Hindlimb muscle (tissue), 1 donor: ENCODE data around the gene KRR1. TPM values are rescaled to one million over a fixed set of nuclear protein-coding genes. Genes with fewer than 3 reads are reported as not detected.
"Not testable (repeated sequence)": the region's sequence is repeated elsewhere in the genome, so short reads cannot be mapped to it uniquely, and the experiment has no call there.

ENCODE experiments used
- DNase-seq: peaks from one replicate; pipeline ENCODE4 v3.0.0-alpha.2; 2013
- polyA plus RNA-seq: library from polyadenylated mRNA; unstranded; fragments of 120-200 nt; gene quantifications from one replicate; pipeline ENCODE4 v1.2.1, GENCODE V29; 2013; ENCODE audit not compliant: insufficient read length

KRR1 gene
- polyA plus RNA-seq, 1 donor = 50.1 TPM

DNA sequence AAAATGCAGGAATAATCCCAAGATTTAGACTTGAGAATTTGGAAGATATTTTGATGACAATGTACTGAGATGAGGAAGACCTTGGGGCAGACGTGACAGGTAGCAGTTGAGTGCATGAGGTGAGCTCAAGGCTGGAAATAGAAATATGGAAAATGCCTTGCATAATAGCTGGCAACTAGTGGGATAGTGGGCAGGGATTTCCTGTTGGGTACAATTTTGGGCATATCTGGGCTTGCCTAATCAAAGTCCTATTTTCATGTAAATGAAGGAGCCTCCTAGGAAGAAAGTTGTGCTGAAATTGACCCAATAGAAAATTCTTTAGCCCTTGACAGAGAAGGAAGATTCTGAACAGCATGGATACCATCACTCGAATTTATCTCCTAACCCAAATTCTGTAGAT is 37.3 kb downstream of the KRR1 start:
- no peak for DNase-seq

DNA sequence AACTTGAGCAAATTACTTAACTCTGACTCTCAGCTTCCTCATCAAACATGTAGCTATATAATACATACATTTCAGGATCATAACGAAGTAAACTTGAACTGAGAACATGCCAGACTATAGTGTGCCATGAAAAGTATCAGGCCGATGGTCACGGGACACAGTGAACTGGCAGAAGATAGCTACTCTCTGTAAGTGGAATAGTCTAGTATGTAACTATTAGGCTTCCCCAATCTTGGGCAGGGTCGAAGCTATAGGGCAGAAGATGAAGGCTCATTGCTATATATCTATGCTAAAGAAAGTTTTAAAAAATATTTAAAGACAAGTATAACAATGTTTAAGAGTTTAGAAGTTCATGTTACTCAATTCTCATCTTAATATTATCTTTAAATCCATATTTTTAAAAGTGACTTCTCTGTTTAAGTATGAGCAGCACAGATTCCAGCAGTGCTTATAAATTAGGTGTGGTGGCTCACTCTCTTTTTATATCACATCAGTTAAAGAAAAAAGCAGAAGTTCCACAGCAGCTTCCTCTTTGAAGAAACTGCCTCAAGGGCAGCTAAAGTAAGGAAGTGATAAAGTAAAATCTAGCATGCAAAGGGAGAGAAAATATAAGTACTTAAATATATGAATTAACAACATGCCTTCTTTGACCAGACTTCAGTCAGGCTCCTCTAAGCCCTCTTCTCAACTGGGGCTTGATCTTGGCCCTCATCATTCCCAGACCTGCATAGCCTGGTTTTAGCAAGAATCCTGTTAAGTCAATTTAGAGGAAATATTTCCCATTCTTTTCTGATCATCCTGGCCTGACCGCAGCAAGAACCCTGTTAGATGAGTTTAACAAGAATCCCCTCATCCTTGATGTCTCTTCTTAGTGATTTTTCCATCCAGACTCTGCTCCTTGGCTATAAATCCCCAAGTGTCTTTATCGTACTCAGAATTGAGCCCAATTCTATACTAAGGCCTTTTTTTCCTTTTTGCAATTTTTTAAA is 39.2 kb downstream of the KRR1 start:
- no peak for DNase-seq

DNA sequence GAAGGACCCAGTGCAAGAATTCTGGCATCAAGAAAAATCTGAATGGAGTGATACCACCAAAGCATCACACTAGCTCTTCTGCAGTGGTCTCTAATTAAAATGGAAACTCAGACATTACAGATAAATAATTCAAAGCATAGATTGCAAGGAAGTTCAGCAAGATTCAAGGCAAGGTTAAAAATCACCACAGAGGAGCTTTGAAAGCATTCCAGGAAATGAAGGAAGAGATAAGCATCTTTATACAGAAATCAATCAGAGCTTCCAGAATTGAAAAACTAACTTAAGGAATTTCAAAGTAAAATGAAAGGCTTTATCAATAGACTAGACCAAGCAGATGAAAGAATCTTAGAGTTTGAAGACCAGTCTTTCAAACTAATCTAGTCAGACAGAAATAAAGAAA is 51.2 kb downstream of the KRR1 start:
- no peak for DNase-seq

DNA sequence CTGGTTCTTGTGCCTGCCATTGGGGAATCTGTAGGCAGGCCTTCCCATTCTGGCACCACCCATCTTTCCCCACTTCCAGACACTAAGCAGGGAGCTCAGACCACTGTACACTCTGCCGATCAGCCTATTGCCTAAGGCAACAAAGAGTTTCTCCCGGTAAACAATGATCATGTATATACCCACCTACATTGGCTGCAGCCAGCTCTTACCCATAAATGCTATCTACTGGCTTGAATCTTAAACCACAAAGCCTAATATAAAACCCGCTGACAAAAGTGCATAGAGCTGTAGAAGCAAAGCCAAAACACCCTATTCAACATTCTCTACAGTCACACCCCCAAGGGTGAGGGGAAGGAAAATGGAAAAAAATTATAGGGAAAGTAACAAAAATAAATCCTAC is 51.7 kb downstream of the KRR1 start:
- no peak for DNase-seq

DNA sequence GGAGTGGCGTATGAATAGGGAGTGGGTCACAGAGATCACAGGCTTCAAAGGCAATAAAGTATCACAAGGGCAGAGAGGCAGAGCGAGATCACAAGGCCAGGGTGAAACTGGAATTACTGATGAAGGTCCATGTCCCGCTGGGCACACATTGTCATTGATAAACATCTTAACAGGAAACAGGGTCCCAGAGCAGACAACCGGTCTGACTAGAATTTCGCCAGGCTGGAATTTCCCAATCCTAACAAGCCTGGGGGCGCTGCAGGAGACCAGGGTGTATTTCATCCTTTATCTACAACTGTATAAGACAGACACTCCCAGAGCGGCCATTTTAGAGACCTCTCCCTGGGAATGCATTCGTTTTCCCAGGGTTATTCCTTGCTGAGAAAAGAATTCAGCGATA is 53.5 kb downstream of the KRR1 start:
- not testable (repeated sequence) for DNase-seq

DNA sequence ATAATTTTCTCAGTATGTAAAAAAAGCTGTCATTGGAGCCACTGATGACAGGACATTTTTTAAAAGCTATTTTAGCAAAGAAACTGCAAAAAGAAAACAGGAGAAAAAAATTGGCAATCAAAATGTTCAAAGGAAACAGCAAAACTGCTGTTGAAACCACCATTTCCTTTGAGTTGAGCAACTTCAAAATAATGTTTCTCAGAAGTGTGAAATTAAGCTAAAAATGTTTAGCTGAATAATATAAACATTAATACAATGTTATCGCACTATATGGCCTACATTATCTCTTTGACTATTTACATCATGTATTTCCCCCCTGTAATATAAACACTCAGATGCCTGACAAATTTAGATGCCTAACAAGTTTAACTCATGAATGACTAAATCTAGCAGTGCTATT is 54.2 kb downstream of the KRR1 start:
- no peak for DNase-seq

DNA sequence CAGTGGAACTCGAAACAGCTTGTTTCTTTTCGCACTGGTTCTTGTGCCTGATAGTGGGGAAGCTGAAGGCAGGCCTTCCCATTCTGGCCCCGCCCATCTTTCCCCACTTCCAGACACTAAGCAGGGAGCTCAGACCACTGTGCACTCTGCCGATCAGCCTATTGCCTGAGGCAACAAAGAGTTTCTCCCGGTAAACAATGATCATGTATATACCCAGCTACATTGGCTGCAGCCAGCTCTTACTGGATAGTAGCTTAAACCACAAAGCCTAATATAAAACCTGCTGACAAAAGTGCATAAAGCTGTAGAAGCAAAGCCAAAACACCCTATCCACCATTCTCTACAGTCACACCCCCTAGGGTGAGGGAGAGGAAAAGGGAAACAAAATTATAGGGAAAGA is 55.6 kb downstream of the KRR1 start:
- no peak for DNase-seq

DNA sequence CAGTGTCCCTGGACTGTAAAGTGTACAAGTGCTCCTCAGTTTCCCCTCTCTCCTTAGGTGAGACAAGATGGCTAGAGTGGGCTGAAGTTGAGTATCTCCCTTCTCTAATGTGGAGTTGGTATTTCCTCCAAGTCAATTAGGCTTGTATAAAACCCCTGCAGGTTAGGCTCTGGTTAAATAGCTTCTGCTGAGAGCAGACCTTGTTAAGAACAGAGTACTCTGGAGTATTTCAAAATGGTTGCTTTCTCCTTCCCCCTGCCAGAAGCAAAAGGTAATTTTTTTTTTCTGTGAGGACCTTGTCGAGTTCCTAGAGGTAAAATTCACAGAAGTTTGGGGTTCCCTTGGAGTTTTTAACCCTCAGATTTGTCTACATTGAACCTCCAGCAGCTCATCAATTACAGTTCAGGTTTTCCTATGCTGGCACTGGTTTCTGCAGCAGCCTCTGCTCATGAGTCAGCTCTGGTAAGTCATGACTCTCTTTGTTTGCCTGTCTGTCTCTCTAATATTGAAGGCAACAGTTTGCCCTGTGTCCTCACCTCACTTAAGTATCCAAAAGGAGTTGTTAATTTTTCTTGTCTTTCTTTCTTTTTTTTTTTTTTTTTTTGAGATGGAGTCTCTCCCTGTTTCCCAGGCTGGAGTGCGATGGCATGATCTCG is 58.6 kb downstream of the KRR1 start:
- DNase-seq = no peak

DNA sequence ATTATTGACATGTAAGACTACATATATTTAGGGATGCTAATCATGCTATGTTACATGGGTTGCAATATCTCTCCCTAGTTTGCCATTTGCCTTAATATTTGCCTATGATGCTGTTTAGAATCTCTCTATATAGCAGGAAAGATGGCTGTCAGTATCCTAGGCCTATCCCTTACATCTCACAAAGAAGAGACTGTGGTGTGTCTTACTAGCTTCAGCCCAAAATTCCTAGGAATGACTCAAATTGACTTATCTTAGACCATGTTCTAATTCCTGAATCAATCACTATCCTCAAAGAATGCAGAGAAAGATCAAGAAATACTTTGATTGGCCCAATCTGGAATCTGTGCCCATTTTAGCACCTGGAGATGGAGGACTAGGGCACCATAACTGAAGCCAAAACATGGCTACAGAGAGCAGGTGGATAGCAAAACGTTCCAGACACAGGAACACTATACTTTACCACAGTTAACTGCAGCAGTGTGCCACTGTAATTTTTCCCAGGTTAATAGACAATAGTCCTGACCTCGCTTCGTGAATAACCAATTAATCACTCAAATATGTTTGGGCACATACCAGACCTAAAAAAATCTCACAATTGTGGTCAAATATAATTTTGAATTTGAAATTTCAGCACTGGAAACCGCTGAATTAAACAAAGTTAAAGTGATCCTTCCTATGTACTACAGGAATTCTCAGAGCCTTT is 63.6 kb downstream of the KRR1 start:
- DNase-seq = no peak

DNA sequence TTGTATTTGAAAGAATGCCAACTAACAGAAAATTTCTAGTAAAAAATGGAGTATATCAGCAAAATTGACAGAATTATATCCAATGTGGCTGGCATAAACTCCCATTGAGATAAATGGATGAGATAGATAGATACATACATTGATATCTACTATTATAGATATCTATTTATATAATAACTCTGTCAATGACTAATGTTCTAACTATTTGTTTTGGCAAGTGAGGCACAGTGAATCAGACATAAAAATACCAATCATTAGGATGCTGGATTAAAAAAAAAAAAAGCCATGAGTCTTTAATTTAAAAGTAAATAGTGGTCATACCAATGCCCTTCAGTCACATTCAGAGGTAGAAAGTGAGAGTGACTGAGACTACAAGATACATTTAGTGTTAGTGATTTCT is 64.6 kb downstream of the KRR1 start:
- no peak for DNase-seq

DNA sequence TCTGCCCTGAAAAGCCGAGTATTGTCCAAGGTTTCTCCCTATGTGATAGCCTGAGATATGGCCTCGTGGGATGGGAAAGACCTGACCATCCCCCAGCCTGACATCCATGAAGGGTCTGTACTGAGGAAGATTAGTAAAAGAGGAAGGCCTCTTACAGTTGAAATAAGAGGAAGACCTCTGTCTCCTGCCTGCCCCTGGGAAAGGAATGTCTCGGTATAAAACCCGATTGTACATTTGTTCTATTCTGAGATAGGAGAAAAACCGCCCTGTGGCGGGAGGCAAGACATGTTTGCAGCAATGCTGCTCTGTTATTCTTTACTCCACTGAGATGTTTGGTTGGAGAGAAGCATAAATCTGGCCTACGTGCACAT is 66.3 kb downstream of the KRR1 start:
- DNase-seq = not testable (repeated sequence)

DNA sequence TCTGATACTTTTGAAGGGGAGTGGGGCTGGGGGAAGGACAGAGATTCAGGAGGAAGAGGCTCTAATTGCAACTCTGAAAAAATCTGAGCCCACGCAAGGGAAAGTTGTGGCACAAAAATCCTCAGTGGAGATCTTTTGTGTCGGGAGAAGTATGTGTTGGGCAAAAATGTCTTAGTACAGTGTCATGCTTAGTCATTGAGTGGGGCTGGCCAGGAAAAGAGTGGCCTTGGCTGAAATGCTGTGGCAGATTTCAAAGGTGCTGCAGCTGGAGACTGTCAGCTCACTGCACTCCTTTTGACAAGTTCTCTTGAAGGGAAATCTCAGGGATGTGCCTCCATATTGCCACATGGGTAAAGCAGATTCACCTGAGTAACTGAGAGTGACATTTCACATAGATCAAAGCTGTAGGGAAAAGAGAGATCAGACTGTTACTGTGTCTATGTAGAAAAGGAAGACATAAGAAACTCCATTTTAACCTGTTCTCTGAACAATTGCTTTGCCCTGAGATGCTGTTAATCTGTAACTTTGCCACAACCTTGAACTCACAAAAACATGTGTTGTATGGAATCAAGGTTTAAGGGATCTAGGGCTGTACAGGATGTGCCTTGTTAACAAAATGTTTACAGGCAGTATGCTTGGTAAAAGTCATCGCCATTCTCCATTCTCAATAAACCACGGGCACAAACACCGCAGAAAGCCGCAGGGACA is 66.8 kb downstream of the KRR1 start:
- DNase-seq = no peak

DNA sequence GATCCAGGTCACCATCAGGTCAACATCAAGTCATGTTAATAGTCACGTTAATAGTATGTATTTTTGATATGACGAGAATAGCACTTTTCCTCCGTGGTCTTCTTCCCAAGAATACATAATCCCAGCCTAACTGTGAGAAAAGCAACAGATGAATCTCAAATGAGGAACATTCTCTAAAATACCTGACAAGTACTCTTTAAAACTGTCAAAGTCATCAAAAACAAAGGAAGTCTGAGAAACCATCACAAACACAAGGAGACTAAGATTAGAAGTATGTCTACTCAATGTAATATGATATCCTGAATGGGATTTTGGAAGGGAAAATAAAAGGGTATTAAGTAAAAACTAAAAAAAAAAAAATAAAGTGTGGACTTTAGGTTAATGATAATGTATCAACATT is 67.7 kb downstream of the KRR1 start:
- no peak for DNase-seq

DNA sequence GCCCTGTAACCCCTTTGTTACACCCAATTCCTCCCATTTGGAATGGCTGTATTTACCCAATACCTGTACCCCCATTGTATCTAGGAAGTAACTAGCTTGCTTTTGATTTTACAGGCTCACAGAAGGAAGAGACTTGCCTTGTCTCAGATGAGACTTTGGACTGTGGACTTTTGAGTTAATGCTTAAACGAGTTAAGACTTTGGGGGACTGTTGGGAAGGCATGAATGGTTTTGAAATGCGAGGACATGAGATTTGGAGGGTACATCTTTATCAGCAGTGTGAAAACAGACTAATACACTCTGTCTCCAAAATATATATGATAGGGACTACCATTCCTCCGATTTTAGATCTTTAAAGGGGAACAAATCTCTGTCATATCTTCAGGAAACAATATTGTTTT is 69.0 kb downstream of the KRR1 start:
- DNase-seq = not testable (repeated sequence)

DNA sequence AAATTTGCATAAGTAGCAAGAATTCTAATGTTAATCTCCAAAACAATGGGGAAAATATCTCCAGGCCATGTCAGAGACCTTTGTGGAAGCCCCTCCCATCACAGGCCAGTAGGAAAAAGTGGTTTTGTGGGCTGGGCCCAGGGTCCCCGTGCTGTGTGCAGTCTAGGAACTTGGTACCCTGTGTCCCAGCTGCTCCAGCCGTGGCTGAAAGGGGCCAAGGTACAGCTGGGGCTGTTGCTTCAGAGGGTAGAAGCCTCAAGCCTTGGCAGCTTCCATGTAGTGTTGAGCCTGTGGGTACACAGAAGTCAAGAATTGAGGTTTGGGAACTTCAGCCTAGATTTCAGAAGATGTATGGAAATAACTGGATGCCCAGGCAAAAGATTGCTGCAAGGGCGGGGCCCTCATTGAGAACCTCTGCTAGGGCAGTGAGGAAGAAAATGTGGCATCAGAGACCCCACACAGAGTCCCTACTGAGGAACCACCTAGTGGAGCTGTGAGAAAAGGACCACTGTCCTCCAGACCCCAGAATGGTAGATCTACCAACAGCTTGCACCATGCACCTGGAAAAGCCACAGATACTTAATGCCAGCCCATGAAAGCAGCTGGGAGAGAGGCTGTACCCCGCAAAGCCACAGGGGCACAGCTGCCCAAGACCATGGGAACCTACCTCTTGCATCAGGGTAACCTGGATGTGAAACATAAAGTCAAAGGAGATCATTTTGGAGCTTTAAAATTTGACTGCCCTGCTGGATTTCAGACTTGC is 69.5 kb downstream of the KRR1 start:
- DNase-seq = not testable (repeated sequence)

Other genes with a start within 250 kb of the KRR1 start
- 2.7 TPM for gene CAPS2, start 181.3 kb downstream of the KRR1 start, polyA plus RNA-seq
- gene GLIPR1L1, start 176.9 kb downstream of the KRR1 start, polyA plus RNA-seq = not detected
- 1.0 TPM for gene GLIPR1L2, start 120.5 kb downstream of the KRR1 start, polyA plus RNA-seq
- 10.1 TPM for gene GLIPR1, start 30.9 kb downstream of the KRR1 start, polyA plus RNA-seq